Upper lobe of right lung (tissue), 1 donor: ENCODE results near the gene CTAGE9. TPM values are rescaled to one million over a fixed set of nuclear protein-coding genes. Genes with fewer than 3 reads are reported as not detected.
"Not testable (repeated sequence)": the region's sequence is repeated elsewhere in the genome, so short reads cannot be mapped to it uniquely, and the experiment has no call there.

Source experiments
- ATAC-seq: fragments of 200-7000 bp; cut with Tn5 transposase; one replicate; pipeline ENCODE4 v1.9.1; 2020; ENCODE audit warnings: mild to moderate bottlenecking, moderate library complexity
- DNase-seq: peaks from one replicate; pipeline ENCODE4 v3.0.0-alpha.2; 2020
- H3K27ac ChIP-seq: fragments of 200-600 bp; one replicate; pipeline ENCODE4 v1.8.0; 2022
- H3K27me3 ChIP-seq: fragments of 200-600 bp; one replicate; pipeline ENCODE4 v1.8.0; 2022; ENCODE audit warnings: mild to moderate bottlenecking
- H3K36me3 ChIP-seq: fragments of 200-600 bp; one replicate; pipeline ENCODE4 v1.8.0; 2022
- H3K4me1 ChIP-seq: fragments of 200-600 bp; one replicate; pipeline ENCODE4 v1.8.0; 2022
- H3K4me3 ChIP-seq: fragments of 200-600 bp; one replicate; pipeline ENCODE4 v1.8.0; 2022; ENCODE audit warnings: mild to moderate bottlenecking
- H3K9me3 ChIP-seq: fragments of 200-600 bp; one replicate; pipeline ENCODE4 v1.8.0; 2022
- CTCF ChIP-seq: fragments of 200-600 bp; IDR thresholded peaks from one replicate; pipeline ENCODE4 v1.8.0; 2022; ENCODE audit warnings: antibody characterized with exemption
- intact Hi-C: fragments of 100-400 bp; cut with DNase I; formaldehyde crosslinking; loops from one replicate; pipeline ENCODE4 v1.11.0; 2022
- total RNA-seq: library from RNA; stranded (reverse); fragmentation: NEBNext Ultra II Directional; extraction: Animal tissue kit (Norgen Biotek cat#: 25700); gene quantifications from one replicate; pipeline ENCODE4 v1.2.1, GENCODE V29; 2021
- donor health status: DM: no; HTN: yes; CAD: no; lungs with severe emphysema.

CTAGE9 gene
- total RNA-seq, 1 donor from 2014 or later: not detected

GRCh38 chr6:131724114-131724513 lies 13.3 kb upstream of the CTAGE9 start:
- no peak overlapping the region for H3K27ac ChIP-seq
- no peaks in the 10 kb centered on the region for H3K4me1 ChIP-seq
- H3K27me3 ChIP-seq: no peaks in the 10 kb centered on the region
- no peaks in the 10 kb centered on the region for H3K9me3 ChIP-seq
- no peak for ATAC-seq
- no peaks in the 10 kb centered on the region for H3K36me3 ChIP-seq
- no peak for TF ChIP-seq CTCF
- no peak for DNase-seq
- no peak overlapping the region for H3K4me3 ChIP-seq
- intact Hi-C loops: no loop called here

GRCh38 chr6:131721161-131721560 lies 10.3 kb upstream of the CTAGE9 start:
- no peak for DNase-seq
- Histone ChIP-seq H3K4me3 (no peak overlapping the region), H3K36me3 (no peaks in the 10 kb centered on the region), H3K9me3 (no peaks in the 10 kb centered on the region), H3K27ac (no peak overlapping the region), H3K27me3 (no peaks in the 10 kb centered on the region), H3K4me1 (no peaks in the 10 kb centered on the region)
- intact Hi-C loops: no loop called here
- no peak for TF ChIP-seq CTCF
- no peak for ATAC-seq

GRCh38 chr6:131717836-131718542 lies 7.2 kb upstream of the CTAGE9 start:
- TF ChIP-seq CTCF: no peak
- H3K27ac ChIP-seq: no peak overlapping the region
- no peak for ATAC-seq
- no peaks in the 10 kb centered on the region for H3K27me3 ChIP-seq
- DNase-seq: no peak
- no peaks in the 10 kb centered on the region for H3K36me3 ChIP-seq
- H3K4me3 ChIP-seq: no peak overlapping the region
- H3K4me1 ChIP-seq: no peaks in the 10 kb centered on the region
- intact Hi-C loops: no loop called here
- H3K9me3 ChIP-seq: no peaks in the 10 kb centered on the region

- H3K4me1 ChIP-seq, H3K27ac ChIP-seq, H3K27me3 ChIP-seq, DNase-seq, H3K9me3 ChIP-seq, H3K36me3 ChIP-seq, H3K4me3 ChIP-seq, intact Hi-C loops: not testable (repeated sequence)
- peak; percentile 66 for ATAC-seq
Measured at GRCh38 chr6:131715567-131715966, 4.8 kb upstream of the CTAGE9 start.

GRCh38 chr6:131703905-131704304 lies 6.9 kb downstream of the CTAGE9 start:
- H3K4me3 ChIP-seq, ATAC-seq, H3K36me3 ChIP-seq, H3K4me1 ChIP-seq, DNase-seq, H3K9me3 ChIP-seq, intact Hi-C loops, H3K27ac ChIP-seq, H3K27me3 ChIP-seq: not testable (repeated sequence)

GRCh38 chr6:131700851-131701250 lies 10.0 kb downstream of the CTAGE9 start:
- H3K4me3 ChIP-seq, H3K36me3 ChIP-seq, H3K4me1 ChIP-seq, H3K27ac ChIP-seq, H3K27me3 ChIP-seq, DNase-seq, H3K9me3 ChIP-seq, intact Hi-C loops: not testable (repeated sequence)
- peak; percentile 26 for ATAC-seq

- no peaks in the 10 kb centered on the region for H3K36me3 ChIP-seq
- no peak for TF ChIP-seq CTCF
- H3K4me3 ChIP-seq: no peak overlapping the region
- H3K4me1 ChIP-seq: no peaks in the 10 kb centered on the region
- ATAC-seq (no peak), DNase-seq (no peak)
- H3K27me3 ChIP-seq: no peaks in the 10 kb centered on the region
- no peak overlapping the region for H3K27ac ChIP-seq
- intact Hi-C loops: loop anchor here (10.0 kb wide), 1 partner anchor 208 kb away; no protein-coding TSS in a partner anchor
- no peaks in the 10 kb centered on the region for H3K9me3 ChIP-seq
Measured at GRCh38 chr6:131696956-131697355, 13.9 kb downstream of the CTAGE9 start.
